ENCODE measurements around the gene STAC.

GRCh38 chr3:36505393-36505792, 125.1 kb downstream of the STAC start:
- TF ChIP-seq EZH2phosphoT487 (IDR thresholded peaks at IDR 0.05; ENCODE audit: low read depth), result no peak
- TF ChIP-seq CTCF (IDR thresholded peaks at IDR 0.05; ENCODE audit: low read depth, low read length), result no peak
